Activated CD4-positive, alpha-beta T cell treated with anti-CD3 and anti-CD28 coated beads, Interleukin-2, amount 10 ng/mL, durations not matched to agents 24 days and 14 days (primary cell): ENCODE results near the gene PDZD8. TPM values are rescaled to one million over a fixed set of nuclear protein-coding genes. Genes with fewer than 3 reads are reported as not detected.

ENCODE experiments used
- DNase-seq: peaks from one replicate; pipeline ENCODE4 v3.0.0; 2022
- H3K27ac Mint-ChIP-seq: one replicate; pipeline ENCODE4 v1.8.0; 2022; ENCODE audit warnings: mild to moderate bottlenecking, mixed read lengths
- H3K27me3 Mint-ChIP-seq: one replicate; pipeline ENCODE4 v1.8.0; 2022; ENCODE audit warnings: mixed read lengths
- H3K36me3 Mint-ChIP-seq: one replicate; pipeline ENCODE4 v1.8.0; 2022; ENCODE audit warnings: low read depth, mild to moderate bottlenecking, mixed read lengths
- H3K4me1 Mint-ChIP-seq: one replicate; pipeline ENCODE4 v1.8.0; 2021; ENCODE audit warnings: mixed read lengths
- H3K4me3 Mint-ChIP-seq: one replicate; pipeline ENCODE4 v1.8.0; 2022; ENCODE audit warnings: mild to moderate bottlenecking, moderate library complexity, mixed read lengths
- H3K9me3 Mint-ChIP-seq: one replicate; pipeline ENCODE4 v1.8.0; 2021; ENCODE audit warnings: mixed read lengths
- intact Hi-C: fragments of 100-400 bp; cut with micrococcal nuclease; formaldehyde crosslinking; loops from one replicate; pipeline ENCODE4 v1.15.1; 2023
- total RNA-seq: library from RNA; stranded (reverse); gene quantifications from 2 replicates; pipeline ENCODE4 v1.2.3, GENCODE V29; 2022

Gene PDZD8
- total RNA-seq, 1 donor from 2014 or later: 23.3 TPM

GRCh38 chr10:117409549-117410305, 34.5 kb upstream of the PDZD8 start:
- H3K27ac Mint-ChIP-seq: no peak overlapping the region
- H3K9me3 Mint-ChIP-seq: no peaks in the 10 kb centered on the region
- peaks cover 22% of the 10 kb centered on the region for H3K27me3 Mint-ChIP-seq

GRCh38 chr10:117408436-117409384, 33.5 kb upstream of the PDZD8 start:
- DNase-seq: no peak
- Mint-ChIP-seq H3K4me3 (no peak overlapping the region), H3K27ac (no peak overlapping the region), H3K4me1 (no peaks in the 10 kb centered on the region), H3K9me3 (no peaks in the 10 kb centered on the region), H3K36me3 (no peaks in the 10 kb centered on the region), H3K27me3 (peaks cover 22% of the 10 kb centered on the region)
- intact Hi-C loops: no loop called here

More at GRCh38 chr10:117409549-117410305, 34.5 kb upstream of the PDZD8 start:
- Mint-ChIP-seq H3K4me3 (no peak overlapping the region), H3K36me3 (no peaks in the 10 kb centered on the region), H3K4me1 (no peaks in the 10 kb centered on the region)
- intact Hi-C loops: no loop called here
- no peak for DNase-seq

GRCh38 chr10:117405730-117406129, 30.5 kb upstream of the PDZD8 start:
- H3K27ac Mint-ChIP-seq: no peak overlapping the region
- no peaks in the 10 kb centered on the region for H3K9me3 Mint-ChIP-seq
- peaks cover 16% of the 10 kb centered on the region for H3K27me3 Mint-ChIP-seq
- intact Hi-C loops: no loop called here
- no peaks in the 10 kb centered on the region for H3K36me3 Mint-ChIP-seq
- DNase-seq: no peak
- H3K4me1 Mint-ChIP-seq: no peaks in the 10 kb centered on the region
- no peak overlapping the region for H3K4me3 Mint-ChIP-seq

GRCh38 chr10:117400329-117400728, 25.1 kb upstream of the PDZD8 start:
- H3K27me3 Mint-ChIP-seq: peaks cover 15% of the 10 kb centered on the region
- no peaks in the 10 kb centered on the region for H3K9me3 Mint-ChIP-seq
- DNase-seq: no peak
- no peaks in the 10 kb centered on the region for H3K36me3 Mint-ChIP-seq
- H3K27ac Mint-ChIP-seq: no peak overlapping the region
- intact Hi-C loops: no loop called here
- no peaks in the 10 kb centered on the region for H3K4me1 Mint-ChIP-seq
- H3K4me3 Mint-ChIP-seq: no peak overlapping the region

- no peak for DNase-seq
- Mint-ChIP-seq H3K9me3 (no peaks in the 10 kb centered on the region), H3K27me3 (peaks cover 15% of the 10 kb centered on the region), H3K27ac (no peak overlapping the region), H3K4me1 (no peaks in the 10 kb centered on the region), H3K4me3 (no peak overlapping the region), H3K36me3 (no peaks in the 10 kb centered on the region)
- intact Hi-C loops: no loop called here
These were observed 24.3 kb upstream of the PDZD8 start for GRCh38 chr10:117399341-117400196.

GRCh38 chr10:117398029-117398428, 22.8 kb upstream of the PDZD8 start:
- intact Hi-C loops: no loop called here
- H3K27ac Mint-ChIP-seq: no peak overlapping the region
- no peaks in the 10 kb centered on the region for H3K36me3 Mint-ChIP-seq
- no peak overlapping the region for H3K4me3 Mint-ChIP-seq
- H3K9me3 Mint-ChIP-seq: no peaks in the 10 kb centered on the region
- no peak for DNase-seq
- peaks cover 14% of the 10 kb centered on the region for H3K27me3 Mint-ChIP-seq
- H3K4me1 Mint-ChIP-seq: no peaks in the 10 kb centered on the region

GRCh38 chr10:117391436-117392205, 16.4 kb upstream of the PDZD8 start:
- Mint-ChIP-seq H3K27me3 (peaks cover 28% of the 10 kb centered on the region), H3K4me1 (no peaks in the 10 kb centered on the region), H3K36me3 (no peaks in the 10 kb centered on the region), H3K9me3 (no peaks in the 10 kb centered on the region), H3K27ac (no peak overlapping the region), H3K4me3 (no peak overlapping the region)
- intact Hi-C loops: loop anchor here (1.0 kb wide), 1 partner anchor 38 kb away; no protein-coding TSS in a partner anchor
- no peak for DNase-seq

GRCh38 chr10:117390420-117390819, 15.2 kb upstream of the PDZD8 start:
- Mint-ChIP-seq H3K36me3 (no peaks in the 10 kb centered on the region), H3K4me3 (no peak overlapping the region), H3K27ac (no peak overlapping the region), H3K4me1 (no peaks in the 10 kb centered on the region), H3K9me3 (no peaks in the 10 kb centered on the region), H3K27me3 (peaks cover 34% of the 10 kb centered on the region)
- DNase-seq: no peak
- intact Hi-C loops: no loop called here

- Mint-ChIP-seq H3K27me3 (peaks cover 51% of the 10 kb centered on the region), H3K27ac (no peak overlapping the region), H3K4me3 (no peak overlapping the region), H3K4me1 (no peaks in the 10 kb centered on the region), H3K36me3 (no peaks in the 10 kb centered on the region), H3K9me3 (no peaks in the 10 kb centered on the region)
- DNase-seq: no peak
- intact Hi-C loops: no loop called here
These were observed 11.6 kb upstream of the PDZD8 start for GRCh38 chr10:117386805-117387204.

- H3K4me3 Mint-ChIP-seq: no peak overlapping the region
- no peaks in the 10 kb centered on the region for H3K36me3 Mint-ChIP-seq
- no peak for DNase-seq
- no peak overlapping the region for H3K27ac Mint-ChIP-seq
- peaks cover 68% of the 10 kb centered on the region for H3K27me3 Mint-ChIP-seq
- H3K9me3 Mint-ChIP-seq: no peaks in the 10 kb centered on the region
- intact Hi-C loops: no loop called here
- no peaks in the 10 kb centered on the region for H3K4me1 Mint-ChIP-seq
These were observed 7.6 kb upstream of the PDZD8 start for GRCh38 chr10:117382861-117383260.

- peak overlapping the region; percentile 87 for H3K27ac Mint-ChIP-seq
These were observed 507 bp downstream of the PDZD8 start for GRCh38 chr10:117374506-117375359.

GRCh38 chr10:117373823-117374505, 1.3 kb downstream of the PDZD8 start:
- H3K9me3 Mint-ChIP-seq: no peaks in the 10 kb centered on the region
- peaks cover 11% of the 10 kb centered on the region for H3K36me3 Mint-ChIP-seq
- peak overlapping the region; percentile 82 for H3K27ac Mint-ChIP-seq
- H3K27me3 Mint-ChIP-seq: peaks cover 21% of the 10 kb centered on the region
- intact Hi-C loops: loop anchor here (2.0 to 10.0 kb wide), 2 partner anchors 673 to 971 kb away; partner anchors contain the start of genes FAM204A and RAB11FIP2
- H3K4me1 Mint-ChIP-seq: peaks cover 19% of the 10 kb centered on the region
- H3K4me3 Mint-ChIP-seq: peak overlapping the region; percentile 94
- DNase-seq: peak; percentile 80

More at GRCh38 chr10:117374506-117375359, 507 bp downstream of the PDZD8 start:
- Mint-ChIP-seq H3K36me3 (peaks cover 8% of the 10 kb centered on the region), H3K9me3 (no peaks in the 10 kb centered on the region), H3K4me3 (peak overlapping the region; percentile 94), H3K4me1 (peaks cover 17% of the 10 kb centered on the region), H3K27me3 (peaks cover 29% of the 10 kb centered on the region)
- DNase-seq: peak; percentile 82
- intact Hi-C loops: loop anchor here (2.0 to 10.0 kb wide), 4 partner anchors 157 to 970 kb away; partner anchors contain the start of genes FAM204A and RAB11FIP2
